Cerebellar nuclear complex (tissue), 1 donor: Measurements from ENCODE around the gene KRTAP10-1.

Experiments used
- DNase-seq, 2 experiments: peaks; one replicate each; lab custom pipeline; 2025; lab: John Stamatoyannopoulos, UW

Gene KRTAP10-1

DNA sequence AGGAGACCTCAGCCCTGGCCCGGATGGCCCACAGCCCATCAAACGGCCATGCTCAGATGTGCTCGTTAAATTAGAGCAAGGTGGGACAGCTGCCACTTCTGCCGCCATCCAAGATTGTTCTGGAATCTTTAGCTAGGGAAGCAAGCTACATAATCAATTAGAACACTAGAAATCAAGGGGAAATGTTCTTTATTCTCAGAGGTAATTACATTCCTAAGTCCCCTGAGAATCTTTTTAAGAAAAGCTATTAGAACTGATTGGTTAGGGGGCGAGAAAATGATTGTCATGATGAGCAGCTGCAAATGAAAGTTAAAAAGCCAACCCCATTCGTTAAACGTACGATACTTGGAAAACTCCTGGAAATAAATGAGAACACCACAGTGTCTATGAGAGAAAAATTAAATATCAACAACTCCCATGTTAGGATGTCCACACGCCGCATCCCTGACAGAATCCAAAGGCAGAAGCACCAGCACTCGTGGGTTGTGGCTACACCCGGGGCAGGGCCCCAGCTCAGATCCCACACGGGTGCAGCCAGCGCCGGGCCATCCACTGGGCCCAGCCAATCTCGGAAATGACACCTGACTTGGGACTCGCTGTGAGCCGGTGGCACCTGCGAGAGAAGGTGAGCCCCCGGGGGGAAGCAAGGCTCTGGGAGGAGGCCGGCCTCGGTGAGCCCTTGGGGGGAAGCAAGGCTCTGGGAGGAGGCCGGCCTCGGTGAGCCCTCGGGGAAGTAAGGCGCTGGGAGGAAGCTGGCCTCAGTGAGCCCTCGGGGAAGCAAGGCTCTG lies 37.6 kb downstream of the KRTAP10-1 start:
- DNase-seq, result no peak

DNA sequence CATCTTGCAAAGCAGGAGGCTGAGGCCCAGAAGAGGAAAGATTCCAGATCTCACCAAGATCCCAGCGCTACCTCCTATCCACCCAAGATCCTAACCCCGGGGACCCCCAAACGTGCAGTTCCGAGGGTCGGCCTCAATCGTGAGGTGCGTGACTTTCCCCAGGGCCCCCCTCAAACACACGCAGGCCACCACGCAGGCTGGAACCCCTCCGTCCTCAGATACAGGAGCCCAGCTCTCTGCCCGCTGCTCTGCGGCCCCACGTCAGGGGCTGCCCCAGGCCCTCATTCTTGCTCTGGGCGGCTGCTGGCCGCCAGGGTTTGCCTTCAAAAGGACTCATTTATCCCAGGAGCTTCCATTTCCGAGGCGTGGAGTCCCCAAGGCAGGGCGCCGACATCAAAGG lies 39.9 kb downstream of the KRTAP10-1 start:
- DNase-seq, result no peak

- no peak for DNase-seq
Observed at GRCh38 chr21:44499631-44500030, 40.4 kb downstream of the KRTAP10-1 start.

- DNase-seq, result no peak
Observed at GRCh38 chr21:44499211-44499560, 40.8 kb downstream of the KRTAP10-1 start.

DNA sequence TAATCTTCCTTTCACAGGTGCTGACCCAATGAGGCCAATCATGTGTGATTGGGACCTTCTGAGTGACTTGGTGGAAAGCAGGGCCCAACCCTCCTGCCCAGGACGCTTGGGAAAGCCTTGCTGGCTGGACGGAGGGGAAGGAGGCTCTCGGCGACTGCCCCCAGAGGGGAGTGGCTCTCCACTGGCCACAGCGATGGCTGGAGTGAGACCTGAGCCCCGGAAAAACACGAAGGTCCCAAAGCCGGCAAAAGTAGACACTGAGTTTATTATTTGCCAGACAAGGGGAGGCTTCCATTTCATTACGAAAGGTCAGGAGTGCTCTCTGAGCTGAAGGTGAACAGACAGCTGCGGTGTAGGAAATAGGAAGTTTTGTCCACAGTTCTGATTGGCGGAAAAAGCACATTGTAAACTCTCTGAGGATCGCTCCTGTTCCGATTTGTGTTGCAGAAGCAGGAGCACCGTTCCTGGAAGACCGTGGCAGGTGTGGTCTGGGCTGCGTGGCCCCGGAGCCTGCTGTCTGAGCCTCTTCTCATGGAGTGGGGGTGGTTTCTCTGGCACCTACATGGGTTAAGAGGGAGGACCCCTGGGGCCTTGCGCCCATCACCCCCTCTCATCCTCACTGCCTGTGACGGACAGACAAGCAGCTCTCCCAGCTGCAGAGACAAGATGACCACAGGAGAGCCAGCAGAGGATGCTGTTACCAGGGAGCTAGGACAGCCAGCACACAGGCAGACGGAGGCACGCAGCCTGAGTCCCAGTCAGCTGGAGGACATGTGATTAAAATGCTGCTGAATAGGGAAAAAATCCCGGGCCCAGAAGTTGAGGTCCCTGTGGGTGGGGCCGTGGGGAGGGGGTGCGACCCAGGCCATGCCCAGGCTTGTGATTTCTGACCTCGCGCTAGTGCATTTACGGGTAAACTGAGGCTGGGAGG lies 41.5 kb downstream of the KRTAP10-1 start:
- DNase-seq, result no peak

GRCh38 chr21:44497703-44498126 lies 42.3 kb downstream of the KRTAP10-1 start:
- DNase-seq, result no peak

DNA sequence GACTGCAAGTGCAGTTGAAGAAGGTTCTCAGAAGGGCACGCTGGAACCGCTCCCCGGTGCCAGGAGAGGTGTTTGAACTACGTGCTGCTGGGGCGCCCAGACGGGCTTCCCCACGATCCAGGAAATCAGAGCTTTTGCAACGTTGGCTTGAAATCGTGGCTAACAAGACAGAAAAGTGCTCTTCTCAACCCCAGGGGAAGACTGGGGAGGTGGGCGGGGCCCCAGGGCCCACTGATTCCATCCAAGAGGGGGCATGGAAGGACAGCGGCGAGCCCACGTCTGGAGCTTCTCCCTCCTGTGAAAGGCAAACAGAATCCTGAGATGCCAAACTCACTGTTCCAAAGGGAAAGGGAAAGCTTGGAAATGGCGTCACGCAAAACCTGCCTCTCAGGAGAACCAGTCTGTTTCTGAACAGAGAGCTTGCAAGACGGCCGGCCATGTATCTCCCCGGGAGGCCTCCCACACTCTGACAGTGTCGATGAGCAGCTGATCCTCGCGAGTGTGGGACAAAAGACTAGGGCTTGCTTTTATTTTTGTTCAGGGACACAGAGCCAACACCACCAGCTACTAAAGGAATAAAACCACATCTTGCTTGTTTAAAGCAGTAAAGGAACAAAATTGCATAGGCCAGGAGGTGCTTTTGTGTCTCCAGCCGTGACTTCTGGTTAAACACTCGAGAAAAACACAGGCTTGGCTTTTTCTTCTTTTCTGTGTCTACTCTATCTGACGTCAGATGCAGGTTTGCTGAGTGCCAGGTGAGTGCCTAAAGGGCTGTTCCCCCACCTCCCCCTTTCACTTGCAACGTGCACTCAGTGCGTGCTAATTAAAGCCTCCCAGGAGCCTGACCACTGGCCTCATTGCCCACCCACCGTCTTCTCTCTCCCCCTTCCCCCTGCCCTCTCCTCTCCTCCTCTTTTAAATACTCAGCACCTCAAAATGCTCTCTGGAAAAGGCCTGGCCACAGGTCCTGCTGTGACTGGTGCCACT lies 43.1 kb downstream of the KRTAP10-1 start:
- no peak for DNase-seq

GRCh38 chr21:44495611-44496563 lies 44.1 kb downstream of the KRTAP10-1 start:
- no peak for DNase-seq

DNA sequence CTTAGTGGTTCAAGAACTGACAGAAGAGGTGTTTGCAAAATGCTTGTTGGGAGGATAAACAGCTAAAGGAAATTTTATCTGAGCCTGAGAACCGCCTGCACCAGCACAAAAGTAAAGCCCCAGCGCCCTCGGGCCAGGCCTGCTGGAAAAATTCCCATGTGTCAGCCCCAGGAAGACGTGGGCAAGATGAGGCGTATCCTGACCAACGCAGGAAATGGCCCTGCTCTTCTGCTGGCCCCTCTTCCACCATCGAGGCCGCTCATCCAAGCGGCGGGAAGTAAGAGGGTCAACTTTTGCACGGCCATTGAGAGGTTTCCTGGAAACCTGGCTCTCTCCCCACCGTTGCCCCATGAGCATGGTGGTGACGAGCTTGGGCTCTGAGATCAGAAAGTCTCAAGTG lies 45.0 kb downstream of the KRTAP10-1 start:
- DNase-seq, result no peak

DNA sequence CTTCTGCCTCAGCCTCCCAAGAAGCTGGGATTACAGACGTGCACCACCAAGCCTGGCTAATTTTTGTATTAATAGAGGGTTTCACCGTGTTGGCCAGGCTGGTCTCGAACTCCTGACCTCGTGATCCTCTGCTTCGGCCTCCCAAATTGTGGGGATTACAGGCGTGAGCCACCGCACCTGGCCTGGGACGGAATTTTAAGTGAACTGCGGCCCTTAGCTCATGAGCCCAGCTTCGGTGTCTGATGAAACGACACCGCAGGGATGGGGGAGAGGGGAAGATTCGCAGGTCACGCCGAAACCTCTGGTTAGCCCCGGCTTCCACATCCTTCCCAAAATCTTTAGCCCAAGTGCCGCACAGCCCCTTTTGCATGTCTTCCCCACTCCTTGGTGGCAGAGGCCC lies 45.6 kb downstream of the KRTAP10-1 start:
- DNase-seq, result no peak

DNA sequence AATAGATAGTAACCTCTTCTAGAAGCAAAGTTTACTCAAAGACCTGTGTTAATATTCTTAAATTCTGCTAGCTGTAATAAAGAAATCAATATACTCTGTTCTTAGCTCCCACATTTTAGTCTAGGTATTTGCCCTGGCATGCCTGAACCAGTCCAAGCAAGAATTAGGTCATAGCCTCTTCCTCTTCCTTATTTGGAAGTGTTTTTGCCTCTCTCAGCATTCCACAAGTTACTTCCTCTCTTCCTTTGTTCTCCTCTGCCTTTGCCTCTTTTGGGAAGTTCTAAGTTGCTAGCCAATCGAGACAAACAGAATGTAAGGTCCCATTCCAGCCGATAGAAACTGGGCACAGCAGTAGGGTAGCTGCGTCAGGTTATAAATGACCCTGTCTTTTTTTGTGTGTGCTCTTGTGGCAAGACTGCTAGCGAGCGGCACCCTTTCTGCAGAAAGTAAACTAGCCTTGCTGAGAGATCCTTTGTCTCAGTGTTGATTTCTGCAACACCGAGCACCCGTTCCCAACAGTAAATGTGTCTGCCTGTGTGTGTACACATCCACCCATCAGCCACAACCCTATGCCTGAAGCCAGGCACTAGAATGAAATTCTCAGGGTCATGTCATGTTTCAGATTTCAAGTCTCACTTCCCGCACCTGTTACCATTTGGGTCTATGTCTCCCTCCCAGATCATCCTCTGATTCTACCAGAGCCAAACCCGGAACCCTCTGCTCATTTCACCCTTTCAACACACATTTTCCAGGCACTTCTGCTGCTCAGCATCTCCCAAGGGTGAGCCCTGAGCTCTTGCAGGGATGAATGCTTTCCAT lies 47.2 kb downstream of the KRTAP10-1 start:
- no peak for DNase-seq

GRCh38 chr21:44490816-44491215 lies 49.2 kb downstream of the KRTAP10-1 start:
- DNase-seq, result no peak

GRCh38 chr21:44490405-44490804 lies 49.6 kb downstream of the KRTAP10-1 start:
- DNase-seq, result no peak

GRCh38 chr21:44489962-44490361 lies 50.0 kb downstream of the KRTAP10-1 start:
- DNase-seq, result no peak
